ENCODE results near the gene CLMN.

DNA sequence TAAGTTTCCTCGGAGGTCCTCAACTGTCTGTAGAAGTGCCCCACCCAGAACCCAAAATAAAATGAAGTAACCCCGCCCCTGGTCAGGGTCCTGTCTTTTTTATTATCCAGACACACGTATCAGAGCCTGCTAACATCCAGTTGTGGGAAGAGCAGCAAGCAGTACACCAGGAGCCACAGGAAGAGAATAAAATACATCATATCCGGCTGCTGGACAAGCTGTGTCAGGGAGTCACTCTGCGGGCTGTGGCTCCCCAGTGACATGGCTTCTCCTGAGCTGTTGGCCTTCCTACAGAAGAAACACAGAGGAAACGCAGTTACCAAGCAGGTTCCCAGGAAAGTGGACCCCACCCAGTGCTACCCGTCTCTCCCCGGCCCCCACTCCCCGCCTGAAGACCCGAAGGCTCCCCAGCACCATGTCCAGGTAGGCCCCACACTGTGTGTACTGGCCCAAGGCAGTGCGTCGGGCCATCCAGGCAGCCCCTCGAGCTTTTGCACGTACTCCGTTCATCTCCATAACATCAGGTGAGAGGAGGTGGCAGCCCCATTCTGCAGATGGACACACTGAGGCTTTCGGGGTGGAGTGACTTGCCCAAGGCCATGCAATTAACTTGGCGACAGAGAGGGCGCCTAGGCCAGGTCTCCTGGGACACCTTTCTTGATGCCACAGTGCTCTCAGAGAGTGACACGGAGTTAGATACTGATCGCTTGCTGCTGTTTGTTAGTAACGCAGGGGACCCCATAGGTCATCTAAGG lies 128.1 kb downstream of the CLMN start:
- TF ChIP-seq, protein P1, sequence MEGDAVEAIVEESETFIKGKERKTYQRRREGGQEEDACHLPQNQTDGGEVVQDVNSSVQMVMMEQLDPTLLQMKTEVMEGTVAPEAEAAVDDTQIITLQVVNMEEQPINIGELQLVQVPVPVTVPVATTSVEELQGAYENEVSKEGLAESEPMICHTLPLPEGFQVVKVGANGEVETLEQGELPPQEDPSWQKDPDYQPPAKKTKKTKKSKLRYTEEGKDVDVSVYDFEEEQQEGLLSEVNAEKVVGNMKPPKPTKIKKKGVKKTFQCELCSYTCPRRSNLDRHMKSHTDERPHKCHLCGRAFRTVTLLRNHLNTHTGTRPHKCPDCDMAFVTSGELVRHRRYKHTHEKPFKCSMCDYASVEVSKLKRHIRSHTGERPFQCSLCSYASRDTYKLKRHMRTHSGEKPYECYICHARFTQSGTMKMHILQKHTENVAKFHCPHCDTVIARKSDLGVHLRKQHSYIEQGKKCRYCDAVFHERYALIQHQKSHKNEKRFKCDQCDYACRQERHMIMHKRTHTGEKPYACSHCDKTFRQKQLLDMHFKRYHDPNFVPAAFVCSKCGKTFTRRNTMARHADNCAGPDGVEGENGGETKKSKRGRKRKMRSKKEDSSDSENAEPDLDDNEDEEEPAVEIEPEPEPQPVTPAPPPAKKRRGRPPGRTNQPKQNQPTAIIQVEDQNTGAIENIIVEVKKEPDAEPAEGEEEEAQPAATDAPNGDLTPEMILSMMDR (IDR thresholded peaks at IDR 0.05; ENCODE audit: extremely low read depth in 1 of 2, insufficient read depth in 1 of 2, low read depth in 1 of 2, low read length in 2 of 2): no peak
- no peak for TF ChIP-seq POLR2AphosphoS5 (IDR thresholded peaks at IDR 0.05; ENCODE audit: insufficient read depth, low read depth, low read length)
- no peak for TF ChIP-seq POLR2A (IDR thresholded peaks at IDR 0.05; ENCODE audit: low read depth, low read length)
- TF ChIP-seq MYC (IDR thresholded peaks at IDR 0.05; ENCODE audit: low read depth, low read length): no peak
